SK-N-SH treated with all-trans-retinoic acid at 6 μM for 48 hours (cell line): ENCODE measurements around the gene BRPF3.
A peak's percentile ranks its signal among the peaks of the same experiment; 100 is the strongest.

Experiments used
- ATAC-seq: fragments of 200-7000 bp; cut with Tn5 transposase; 3 replicates; pipeline ENCODE4 v1.9.1; 2020; ENCODE audit warnings: mild to moderate bottlenecking, moderate library complexity
- ARNTL ChIP-seq: fragments of 450-650 bp; formaldehyde crosslinking; IDR thresholded peaks from 2 replicates; pipeline ENCODE4 v1.5.0; 2020; ENCODE audit warnings: low read depth, mild to moderate bottlenecking, moderate library complexity, borderline replicate concordance
- BACH2 ChIP-seq: fragments of 250-450 bp; sonication (Bioruptor Pico); IDR thresholded peaks from 2 replicates; pipeline ENCODE4 v1.9.0; 2021; ENCODE audit warnings: mild to moderate bottlenecking, borderline replicate concordance
- CSDC2 ChIP-seq: fragments of 250-450 bp; sonication (Bioruptor Pico); IDR thresholded peaks from 2 replicates; pipeline ENCODE4 v1.5.0; 2020; ENCODE audit warnings: mild to moderate bottlenecking, moderate library complexity
- CSRNP3 ChIP-seq: fragments of 250-450 bp; sonication (Bioruptor Pico); IDR thresholded peaks from 2 replicates; pipeline ENCODE4 v1.5.1; 2021; ENCODE audit warnings: mild to moderate bottlenecking, moderate library complexity
- ESRRG ChIP-seq: fragments of 250-450 bp; sonication (Bioruptor Pico); IDR thresholded peaks from 2 replicates; pipeline ENCODE4 v1.6.1; 2021; ENCODE audit warnings: mild to moderate bottlenecking
- GLIS3 ChIP-seq: fragments of 250-450 bp; sonication (Bioruptor Pico); IDR thresholded peaks from 2 replicates; pipeline ENCODE4 v1.5.0; 2020; ENCODE audit warnings: mild to moderate bottlenecking, moderate library complexity
- ISL1 ChIP-seq: fragments of 250-450 bp; sonication (Bioruptor Pico); IDR thresholded peaks from 2 replicates; pipeline ENCODE4 v2.1.2; 2022; ENCODE audit warnings: mild to moderate bottlenecking, moderate library complexity
- PPARA ChIP-seq: fragments of 250-450 bp; sonication (Bioruptor Pico); IDR thresholded peaks from 2 replicates; pipeline ENCODE4 v1.5.0; 2020; ENCODE audit warnings: mild to moderate bottlenecking, borderline replicate concordance
- RARB ChIP-seq: fragments of 250-450 bp; sonication (Bioruptor Pico); IDR thresholded peaks from 2 replicates; pipeline ENCODE4 v1.8.0; 2021; ENCODE audit warnings: mild to moderate bottlenecking, moderate library complexity
- SNAI2 ChIP-seq: fragments of 250-450 bp; sonication (Bioruptor Pico); IDR thresholded peaks from 2 replicates; pipeline ENCODE4 v1.5.0; 2020; ENCODE audit warnings: mild to moderate bottlenecking, moderate library complexity
- TCF4 ChIP-seq: fragments of 250-450 bp; sonication (Bioruptor Pico); IDR thresholded peaks from 2 replicates; pipeline ENCODE4 v1.8.0; 2021; ENCODE audit warnings: mild to moderate bottlenecking, moderate library complexity, borderline replicate concordance
- TOX ChIP-seq: fragments of 250-450 bp; sonication (Bioruptor Pico); IDR thresholded peaks from 2 replicates; pipeline ENCODE4 v1.8.0; 2021; ENCODE audit warnings: mild to moderate bottlenecking, moderate library complexity, borderline replicate concordance
- ZC3H10 ChIP-seq: fragments of 250-450 bp; sonication (Bioruptor Pico); IDR thresholded peaks from 2 replicates; pipeline ENCODE4 v1.5.1; 2021; ENCODE audit warnings: mild to moderate bottlenecking, moderate library complexity
- ZFP3 ChIP-seq: fragments of 250-450 bp; sonication (Bioruptor Pico); IDR thresholded peaks from 2 replicates; pipeline ENCODE4 v1.5.0; 2020; ENCODE audit warnings: mild to moderate bottlenecking, moderate library complexity
- ZFP30 ChIP-seq: fragments of 450-650 bp; formaldehyde crosslinking; IDR thresholded peaks from 2 replicates; pipeline ENCODE4 v1.5.0; 2022; ENCODE audit warnings: mild to moderate bottlenecking, moderate library complexity
- ZNF565 ChIP-seq: fragments of 450-650 bp; formaldehyde crosslinking; conservative IDR thresholded peaks from 2 replicates; pipeline ENCODE4 v1.5.0; 2020; ENCODE audit warnings: low read depth, mild to moderate bottlenecking, moderate library complexity
- ZNF70 ChIP-seq: fragments of 450-650 bp; formaldehyde crosslinking; IDR thresholded peaks from 2 replicates; pipeline ENCODE4 v1.5.0; 2020; ENCODE audit warnings: mild to moderate bottlenecking, moderate library complexity
- ZNF8 ChIP-seq: fragments of 450-650 bp; formaldehyde crosslinking; IDR thresholded peaks from 2 replicates; pipeline ENCODE4 v1.5.0; 2020; ENCODE audit warnings: mild to moderate bottlenecking, moderate library complexity
- TF ChIP-seq, protein P1 (sequence below): fragments of 250-450 bp; sonication (Bioruptor Pico); IDR thresholded peaks from 2 replicates; pipeline ENCODE4 v1.5.1; 2020; ENCODE audit warnings: low read depth, mild to moderate bottlenecking, moderate library complexity
- TF ChIP-seq, protein P2 (sequence below): fragments of 250-450 bp; sonication (Bioruptor Pico); IDR thresholded peaks from 2 replicates; pipeline ENCODE4 v1.8.0; 2021; ENCODE audit warnings: low read depth, mild to moderate bottlenecking, moderate library complexity, borderline replicate concordance
- TF ChIP-seq, protein P3 (sequence below): fragments of 250-450 bp; sonication (Bioruptor Pico); IDR thresholded peaks from 2 replicates; pipeline ENCODE4 v1.8.0; 2020; ENCODE audit warnings: mild to moderate bottlenecking, moderate library complexity, borderline replicate concordance
- TF ChIP-seq, protein P4 (sequence below): fragments of 250-450 bp; sonication (Bioruptor Pico); IDR thresholded peaks from 2 replicates; pipeline ENCODE4 v1.5.0; 2020; ENCODE audit warnings: mild to moderate bottlenecking, moderate library complexity

Gene BRPF3

GRCh38 chr6:36268478-36269275, 72.1 kb downstream of the BRPF3 start:
- TF ChIP-seq ZFP30 = no peak
- TF ChIP-seq, all 23 proteins: peak for 0

DNA sequence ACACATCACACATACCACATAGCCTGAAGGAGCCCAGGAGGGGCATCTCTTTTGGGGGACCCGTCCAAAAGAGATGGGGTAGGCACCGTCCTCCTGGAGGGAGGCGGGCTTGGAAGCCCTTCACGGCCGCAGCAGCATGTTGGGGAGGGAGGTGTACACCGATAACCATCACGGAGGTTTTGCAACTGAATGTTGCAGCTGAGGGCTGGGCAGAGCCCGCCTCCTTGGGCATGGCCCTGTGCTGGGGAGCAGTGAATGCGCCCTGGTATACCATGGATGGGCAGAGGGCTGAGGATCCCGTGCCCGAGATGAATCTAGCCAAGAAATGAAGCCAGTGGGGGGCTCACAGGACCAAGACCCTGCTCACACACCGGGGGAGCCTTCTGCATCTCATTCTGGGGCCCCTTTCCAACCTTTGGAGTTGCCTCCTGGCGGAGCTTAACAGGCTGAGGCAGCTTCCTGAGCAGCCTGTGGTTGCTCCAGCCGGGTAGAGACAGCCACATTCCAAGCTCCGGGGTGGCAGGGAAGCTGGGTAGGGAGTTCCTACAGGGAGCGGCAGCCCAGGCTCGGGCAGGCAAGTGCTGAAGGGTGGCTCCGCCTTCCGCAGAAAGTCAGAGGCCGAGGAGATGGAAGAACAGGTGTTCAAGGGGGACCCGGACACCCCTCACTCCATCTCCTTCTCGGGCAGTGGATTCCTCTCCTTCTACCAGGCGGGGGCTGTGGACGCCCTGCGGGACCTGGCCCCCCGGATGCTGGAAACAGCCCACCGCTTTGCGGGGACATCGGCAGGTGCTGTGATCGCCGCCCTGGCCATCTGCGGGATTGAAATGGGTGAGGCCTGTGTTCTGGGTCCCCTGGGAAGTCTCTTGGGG, 73.5 kb downstream of the BRPF3 start, which contains the start of gene PNPLA1:
PNPLA1 (plus strand) TSS at position 227 of the 872 bp plus-strand sequence; CDS start at position 627, 400 bp downstream.
- ATAC-seq = no peak
- TF ChIP-seq ZNF8 = no peak
- TF ChIP-seq, protein P1, sequence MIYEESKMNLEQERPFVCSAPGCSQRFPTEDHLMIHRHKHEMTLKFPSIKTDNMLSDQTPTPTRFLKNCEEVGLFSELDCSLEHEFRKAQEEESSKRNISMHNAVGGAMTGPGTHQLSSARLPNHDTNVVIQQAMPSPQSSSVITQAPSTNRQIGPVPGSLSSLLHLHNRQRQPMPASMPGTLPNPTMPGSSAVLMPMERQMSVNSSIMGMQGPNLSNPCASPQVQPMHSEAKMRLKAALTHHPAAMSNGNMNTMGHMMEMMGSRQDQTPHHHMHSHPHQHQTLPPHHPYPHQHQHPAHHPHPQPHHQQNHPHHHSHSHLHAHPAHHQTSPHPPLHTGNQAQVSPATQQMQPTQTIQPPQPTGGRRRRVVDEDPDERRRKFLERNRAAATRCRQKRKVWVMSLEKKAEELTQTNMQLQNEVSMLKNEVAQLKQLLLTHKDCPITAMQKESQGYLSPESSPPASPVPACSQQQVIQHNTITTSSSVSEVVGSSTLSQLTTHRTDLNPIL (CRISPR knock-in tag) = no peak
- TF ChIP-seq TCF4 (CRISPR knock-in tag) = no peak
- TF ChIP-seq ZFP30 = no peak
- no peak for TF ChIP-seq RARB (CRISPR knock-in tag)
- no peak for TF ChIP-seq CSDC2 (CRISPR knock-in tag)
- TF ChIP-seq, protein P2, sequence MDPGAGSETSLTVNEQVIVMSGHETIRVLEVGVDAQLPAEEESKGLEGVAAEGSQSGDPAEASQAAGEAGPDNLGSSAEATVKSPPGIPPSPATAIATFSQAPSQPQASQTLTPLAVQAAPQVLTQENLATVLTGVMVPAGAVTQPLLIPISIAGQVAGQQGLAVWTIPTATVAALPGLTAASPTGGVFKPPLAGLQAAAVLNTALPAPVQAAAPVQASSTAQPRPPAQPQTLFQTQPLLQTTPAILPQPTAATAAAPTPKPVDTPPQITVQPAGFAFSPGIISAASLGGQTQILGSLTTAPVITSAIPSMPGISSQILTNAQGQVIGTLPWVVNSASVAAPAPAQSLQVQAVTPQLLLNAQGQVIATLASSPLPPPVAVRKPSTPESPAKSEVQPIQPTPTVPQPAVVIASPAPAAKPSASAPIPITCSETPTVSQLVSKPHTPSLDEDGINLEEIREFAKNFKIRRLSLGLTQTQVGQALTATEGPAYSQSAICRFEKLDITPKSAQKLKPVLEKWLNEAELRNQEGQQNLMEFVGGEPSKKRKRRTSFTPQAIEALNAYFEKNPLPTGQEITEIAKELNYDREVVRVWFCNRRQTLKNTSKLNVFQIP (CRISPR knock-in tag) = no peak
- no peak for TF ChIP-seq PPARA (CRISPR knock-in tag)
- no peak for TF ChIP-seq ZFP3
- no peak for TF ChIP-seq ZC3H10
- no peak for TF ChIP-seq ESRRG (CRISPR knock-in tag)
- TF ChIP-seq, protein P3, sequence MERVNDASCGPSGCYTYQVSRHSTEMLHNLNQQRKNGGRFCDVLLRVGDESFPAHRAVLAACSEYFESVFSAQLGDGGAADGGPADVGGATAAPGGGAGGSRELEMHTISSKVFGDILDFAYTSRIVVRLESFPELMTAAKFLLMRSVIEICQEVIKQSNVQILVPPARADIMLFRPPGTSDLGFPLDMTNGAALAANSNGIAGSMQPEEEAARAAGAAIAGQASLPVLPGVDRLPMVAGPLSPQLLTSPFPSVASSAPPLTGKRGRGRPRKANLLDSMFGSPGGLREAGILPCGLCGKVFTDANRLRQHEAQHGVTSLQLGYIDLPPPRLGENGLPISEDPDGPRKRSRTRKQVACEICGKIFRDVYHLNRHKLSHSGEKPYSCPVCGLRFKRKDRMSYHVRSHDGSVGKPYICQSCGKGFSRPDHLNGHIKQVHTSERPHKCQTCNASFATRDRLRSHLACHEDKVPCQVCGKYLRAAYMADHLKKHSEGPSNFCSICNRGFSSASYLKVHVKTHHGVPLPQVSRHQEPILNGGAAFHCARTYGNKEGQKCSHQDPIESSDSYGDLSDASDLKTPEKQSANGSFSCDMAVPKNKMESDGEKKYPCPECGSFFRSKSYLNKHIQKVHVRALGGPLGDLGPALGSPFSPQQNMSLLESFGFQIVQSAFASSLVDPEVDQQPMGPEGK (CRISPR knock-in tag) = no peak
- TF ChIP-seq, protein P4, sequence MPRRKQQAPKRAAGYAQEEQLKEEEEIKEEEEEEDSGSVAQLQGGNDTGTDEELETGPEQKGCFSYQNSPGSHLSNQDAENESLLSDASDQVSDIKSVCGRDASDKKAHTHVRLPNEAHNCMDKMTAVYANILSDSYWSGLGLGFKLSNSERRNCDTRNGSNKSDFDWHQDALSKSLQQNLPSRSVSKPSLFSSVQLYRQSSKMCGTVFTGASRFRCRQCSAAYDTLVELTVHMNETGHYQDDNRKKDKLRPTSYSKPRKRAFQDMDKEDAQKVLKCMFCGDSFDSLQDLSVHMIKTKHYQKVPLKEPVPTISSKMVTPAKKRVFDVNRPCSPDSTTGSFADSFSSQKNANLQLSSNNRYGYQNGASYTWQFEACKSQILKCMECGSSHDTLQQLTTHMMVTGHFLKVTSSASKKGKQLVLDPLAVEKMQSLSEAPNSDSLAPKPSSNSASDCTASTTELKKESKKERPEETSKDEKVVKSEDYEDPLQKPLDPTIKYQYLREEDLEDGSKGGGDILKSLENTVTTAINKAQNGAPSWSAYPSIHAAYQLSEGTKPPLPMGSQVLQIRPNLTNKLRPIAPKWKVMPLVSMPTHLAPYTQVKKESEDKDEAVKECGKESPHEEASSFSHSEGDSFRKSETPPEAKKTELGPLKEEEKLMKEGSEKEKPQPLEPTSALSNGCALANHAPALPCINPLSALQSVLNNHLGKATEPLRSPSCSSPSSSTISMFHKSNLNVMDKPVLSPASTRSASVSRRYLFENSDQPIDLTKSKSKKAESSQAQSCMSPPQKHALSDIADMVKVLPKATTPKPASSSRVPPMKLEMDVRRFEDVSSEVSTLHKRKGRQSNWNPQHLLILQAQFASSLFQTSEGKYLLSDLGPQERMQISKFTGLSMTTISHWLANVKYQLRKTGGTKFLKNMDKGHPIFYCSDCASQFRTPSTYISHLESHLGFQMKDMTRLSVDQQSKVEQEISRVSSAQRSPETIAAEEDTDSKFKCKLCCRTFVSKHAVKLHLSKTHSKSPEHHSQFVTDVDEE = no peak
- no peak for TF ChIP-seq SNAI2
- no peak for TF ChIP-seq ARNTL (CRISPR knock-in tag)
- no peak for TF ChIP-seq TOX (CRISPR knock-in tag)
- TF ChIP-seq ZNF70 (CRISPR knock-in tag) = no peak

More at GRCh38 chr6:36268478-36269275, 72.1 kb downstream of the BRPF3 start:
- peak; percentile 61 for ATAC-seq

DNA sequence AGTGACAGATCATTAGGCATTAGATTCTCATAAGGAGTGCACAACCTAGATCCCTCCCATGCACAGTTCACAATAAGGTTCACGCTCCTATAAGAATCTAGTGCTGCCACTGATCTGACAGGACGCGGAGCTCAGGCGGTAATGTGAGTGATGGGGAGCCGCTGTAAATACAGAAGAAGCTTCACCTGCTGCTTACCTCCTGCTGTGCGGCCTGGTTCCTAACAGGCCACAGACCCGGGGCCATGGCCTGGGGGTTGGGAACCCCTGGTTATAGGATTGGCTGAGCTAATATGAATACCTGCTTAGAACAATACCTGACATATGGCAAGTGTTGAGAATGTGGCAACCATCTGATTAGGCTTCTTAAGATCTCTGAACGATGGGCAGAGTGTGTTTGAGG, 75.7 kb downstream of the BRPF3 start:
- TF ChIP-seq ZNF565 (CRISPR knock-in tag) (no peak), ZC3H10 (no peak), PPARA (CRISPR knock-in tag) (no peak), ARNTL (CRISPR knock-in tag) (no peak), ESRRG (CRISPR knock-in tag) (no peak), ZFP30 (no peak), TCF4 (CRISPR knock-in tag) (no peak), CSDC2 (CRISPR knock-in tag) (no peak), ZNF70 (CRISPR knock-in tag) (no peak), TOX (CRISPR knock-in tag) (no peak), RARB (CRISPR knock-in tag) (no peak), CSRNP3 (CRISPR knock-in tag) (no peak), ISL1 (CRISPR knock-in tag) (no peak), BACH2 (CRISPR knock-in tag) (no peak), GLIS3 (CRISPR knock-in tag) (no peak)
- TF ChIP-seq, protein P2 (CRISPR knock-in tag) = no peak
- TF ChIP-seq, protein P3 (CRISPR knock-in tag) = no peak
- TF ChIP-seq, all 23 proteins: peak for 0
- ATAC-seq = no peak
